Activated T-cell treated with anti-CD3 and anti-CD28 coated beads, Interleukin-2, amount 50 U/mL, for 72 hours (primary cell): Measurements from ENCODE around the gene L3MBTL4. TPM values are rescaled to one million over a fixed set of nuclear protein-coding genes. Genes with fewer than 3 reads are reported as not detected.

Source experiments
- ATAC-seq, 2 donors: fragments of 150-1000 bp; cut with Tn5 transposase; replicated peaks in 1 of 2; 2 replicates each; pipeline ENCODE4 v1.10.0; 2021; ENCODE audit warnings: moderate library complexity in 2 of 2, mild to moderate bottlenecking in 1 of 2
- DNase-seq, 2 donors: peaks; one replicate each; pipeline ENCODE4 v3.0.0; 2021 to 2022; ENCODE audit warnings: mixed read lengths in 1 of 2
- H3K27ac Mint-ChIP-seq: one replicate; pipeline ENCODE4 v1.8.0; 2022; ENCODE audit warnings: mild to moderate bottlenecking, moderate library complexity, mixed read lengths
- H3K27me3 Mint-ChIP-seq: one replicate; pipeline ENCODE4 v1.8.0; 2022; ENCODE audit warnings: low read depth, mixed read lengths
- H3K36me3 Mint-ChIP-seq, 2 donors: one replicate each; pipeline ENCODE4 v1.8.0; 2022; ENCODE audit warnings: mixed read lengths in 2 of 2, mild to moderate bottlenecking in 1 of 2; ENCODE audit not compliant: insufficient read depth in 2 of 2
- H3K4me1 Mint-ChIP-seq: one replicate; pipeline ENCODE4 v1.8.0; 2022; ENCODE audit warnings: low read depth, mixed read lengths
- H3K4me3 Mint-ChIP-seq, 2 donors: one replicate each; pipeline ENCODE4 v1.8.0; 2022; ENCODE audit warnings: mild to moderate bottlenecking in 2 of 2, mixed read lengths in 2 of 2, moderate library complexity in 2 of 2
- H3K9me3 Mint-ChIP-seq, 2 donors: one replicate each; pipeline ENCODE4 v1.8.0; 2022; ENCODE audit warnings: mixed read lengths in 2 of 2
- total RNA-seq, 2 donors: library from RNA; stranded (reverse); gene quantifications; one replicate each; pipeline ENCODE4 v1.2.3, GENCODE V29; 2022

Gene L3MBTL4
- total RNA-seq, 2 donors from 2014 or later = 0.07 to 0.12 TPM

- ATAC-seq (no peak), DNase-seq (no peak)
- H3K27me3 Mint-ChIP-seq = peaks cover 9% of the 10 kb centered on the region
- H3K4me1 Mint-ChIP-seq = no peaks in the 10 kb centered on the region
- no peak overlapping the region for H3K4me3 Mint-ChIP-seq
- H3K36me3 Mint-ChIP-seq = no peaks in the 10 kb centered on the region
- H3K9me3 Mint-ChIP-seq = peaks cover 0 to 2% of the 10 kb centered on the region in 2 donors
- no peak overlapping the region for H3K27ac Mint-ChIP-seq
Measured at GRCh38 chr18:6023551-6023950, 391.2 kb downstream of the L3MBTL4 start.

- no peak overlapping the region for H3K4me3 Mint-ChIP-seq
- ATAC-seq (no peak), DNase-seq (no peak)
- H3K27ac Mint-ChIP-seq = no peak overlapping the region
- no peaks in the 10 kb centered on the region for H3K36me3 Mint-ChIP-seq
- H3K9me3 Mint-ChIP-seq = peaks cover 0 to 2% of the 10 kb centered on the region in 2 donors
- no peaks in the 10 kb centered on the region for H3K4me1 Mint-ChIP-seq
- peaks cover 5% of the 10 kb centered on the region for H3K27me3 Mint-ChIP-seq
Measured at GRCh38 chr18:6022845-6023244, 391.9 kb downstream of the L3MBTL4 start.

DNA sequence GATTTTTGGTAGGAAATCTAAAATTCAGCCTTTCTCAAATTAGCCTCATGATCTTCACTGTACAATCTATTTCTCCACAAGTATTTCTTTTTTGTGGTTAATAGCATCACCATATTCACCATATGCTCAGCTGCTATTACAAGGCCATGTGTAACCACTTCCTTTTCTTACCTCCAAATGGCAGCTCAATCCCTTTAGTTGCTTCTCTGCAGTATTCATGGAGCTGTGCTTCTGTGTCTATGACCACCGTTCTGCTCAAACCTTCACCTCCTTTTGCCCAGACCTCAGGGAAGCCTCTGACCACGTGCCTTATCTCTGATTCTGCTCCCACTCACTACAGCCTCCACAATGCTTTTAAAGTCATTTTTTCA is 392.7 kb downstream of the L3MBTL4 start:
- no peak overlapping the region for H3K4me3 Mint-ChIP-seq
- H3K4me1 Mint-ChIP-seq = no peaks in the 10 kb centered on the region
- no peaks in the 10 kb centered on the region for H3K36me3 Mint-ChIP-seq
- no peak for DNase-seq
- no peak overlapping the region for H3K27ac Mint-ChIP-seq
- no peak for ATAC-seq
- no peaks in the 10 kb centered on the region for H3K27me3 Mint-ChIP-seq
- no peaks in the 10 kb centered on the region for H3K9me3 Mint-ChIP-seq

- no peak for DNase-seq
- no peaks in the 10 kb centered on the region for H3K4me1 Mint-ChIP-seq
- no peaks in the 10 kb centered on the region for H3K9me3 Mint-ChIP-seq
Measured at GRCh38 chr18:6021306-6022073, 393.2 kb downstream of the L3MBTL4 start.

GRCh38 chr18:6018671-6019070 is 396.0 kb downstream of the L3MBTL4 start:
- H3K4me1 Mint-ChIP-seq = no peaks in the 10 kb centered on the region
- H3K9me3 Mint-ChIP-seq = no peaks in the 10 kb centered on the region
- H3K27ac Mint-ChIP-seq = no peak overlapping the region
- no peaks in the 10 kb centered on the region for H3K36me3 Mint-ChIP-seq
- no peak overlapping the region for H3K4me3 Mint-ChIP-seq
- no peak for ATAC-seq
- DNase-seq = no peak
- no peaks in the 10 kb centered on the region for H3K27me3 Mint-ChIP-seq

More at GRCh38 chr18:6021306-6022073, 393.2 kb downstream of the L3MBTL4 start:
- H3K4me3 Mint-ChIP-seq = no peak overlapping the region
- H3K36me3 Mint-ChIP-seq = no peaks in the 10 kb centered on the region
- no peaks in the 10 kb centered on the region for H3K27me3 Mint-ChIP-seq
- ATAC-seq = no peak
- no peak overlapping the region for H3K27ac Mint-ChIP-seq

GRCh38 chr18:6017171-6017570 is 397.5 kb downstream of the L3MBTL4 start:
- no peak overlapping the region for H3K27ac Mint-ChIP-seq
- ATAC-seq = no peak
- H3K4me1 Mint-ChIP-seq = no peaks in the 10 kb centered on the region
- H3K9me3 Mint-ChIP-seq = no peaks in the 10 kb centered on the region
- H3K4me3 Mint-ChIP-seq = no peak overlapping the region
- no peak for DNase-seq
- no peaks in the 10 kb centered on the region for H3K36me3 Mint-ChIP-seq
- no peaks in the 10 kb centered on the region for H3K27me3 Mint-ChIP-seq

GRCh38 chr18:6015364-6015763 is 399.3 kb downstream of the L3MBTL4 start:
- DNase-seq (no peak), ATAC-seq (no peak)
- no peaks in the 10 kb centered on the region for H3K9me3 Mint-ChIP-seq
- H3K4me3 Mint-ChIP-seq = no peak overlapping the region
- H3K27me3 Mint-ChIP-seq = no peaks in the 10 kb centered on the region
- no peaks in the 10 kb centered on the region for H3K4me1 Mint-ChIP-seq
- no peak overlapping the region for H3K27ac Mint-ChIP-seq
- H3K36me3 Mint-ChIP-seq = no peaks in the 10 kb centered on the region

GRCh38 chr18:6013171-6013810 is 401.4 kb downstream of the L3MBTL4 start:
- ATAC-seq (no peak), DNase-seq (no peak)
- Mint-ChIP-seq H3K27ac (no peak overlapping the region), H3K4me1 (no peaks in the 10 kb centered on the region), H3K36me3 (no peaks in the 10 kb centered on the region), H3K4me3 (no peak overlapping the region), H3K27me3 (no peaks in the 10 kb centered on the region), H3K9me3 (no peaks in the 10 kb centered on the region)

DNA sequence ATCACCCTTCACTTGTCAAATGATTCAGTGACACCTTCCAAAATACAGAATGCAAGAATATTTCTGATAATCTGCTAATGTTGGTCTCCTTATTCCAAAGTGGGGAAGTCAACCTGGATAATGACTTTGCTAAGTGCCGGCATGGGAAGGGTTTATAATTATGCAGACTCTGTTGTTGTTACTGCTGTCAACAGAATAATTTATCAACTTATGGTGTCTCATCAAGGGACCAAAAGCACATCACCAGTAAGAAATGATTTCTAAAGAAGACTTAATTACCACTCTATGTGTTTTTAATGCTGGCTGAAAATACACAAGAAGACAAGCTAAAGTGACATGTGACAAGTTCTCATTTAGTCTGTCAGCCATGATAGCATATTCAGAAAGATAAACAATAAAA is 403.8 kb downstream of the L3MBTL4 start:
- Mint-ChIP-seq H3K4me3 (no peak overlapping the region), H3K36me3 (no peaks in the 10 kb centered on the region), H3K4me1 (no peaks in the 10 kb centered on the region), H3K27ac (no peak overlapping the region), H3K9me3 (no peaks in the 10 kb centered on the region), H3K27me3 (no peaks in the 10 kb centered on the region)
- DNase-seq (no peak), ATAC-seq (no peak)

GRCh38 chr18:6010284-6010683 is 404.4 kb downstream of the L3MBTL4 start:
- ATAC-seq = no peak
- H3K4me3 Mint-ChIP-seq = no peak overlapping the region

GRCh38 chr18:6009756-6010155 is 405.0 kb downstream of the L3MBTL4 start:
- H3K27me3 Mint-ChIP-seq = no peaks in the 10 kb centered on the region
- no peak overlapping the region for H3K27ac Mint-ChIP-seq
- H3K4me1 Mint-ChIP-seq = peaks cover 4% of the 10 kb centered on the region
- H3K4me3 Mint-ChIP-seq = no peak overlapping the region
- ATAC-seq (no peak), DNase-seq (no peak)
- H3K36me3 Mint-ChIP-seq = no peaks in the 10 kb centered on the region
- H3K9me3 Mint-ChIP-seq = peaks cover 0 to 2% of the 10 kb centered on the region in 2 donors

More at GRCh38 chr18:6010284-6010683, 404.4 kb downstream of the L3MBTL4 start:
- Mint-ChIP-seq H3K9me3 (peaks cover 0 to 1% of the 10 kb centered on the region in 2 donors), H3K4me1 (no peaks in the 10 kb centered on the region), H3K27me3 (no peaks in the 10 kb centered on the region), H3K36me3 (no peaks in the 10 kb centered on the region), H3K27ac (no peak overlapping the region)
- DNase-seq = no peak

GRCh38 chr18:6004683-6005082 is 410.0 kb downstream of the L3MBTL4 start:
- Mint-ChIP-seq H3K4me1 (peaks cover 20% of the 10 kb centered on the region), H3K36me3 (peaks cover 4 to 5% of the 10 kb centered on the region in 2 donors), H3K4me3 (peak overlapping the region; percentile 27 to 75), H3K27ac (peak overlapping the region; percentile 61), H3K9me3 (peaks cover 4 to 7% of the 10 kb centered on the region in 2 donors), H3K27me3 (peaks cover 21% of the 10 kb centered on the region)
- ATAC-seq (peak; percentile 89 to 90), DNase-seq (peak; percentile 37 to 45)

GRCh38 chr18:6004119-6004518 is 410.6 kb downstream of the L3MBTL4 start:
- Mint-ChIP-seq H3K27me3 (peaks cover 27% of the 10 kb centered on the region), H3K9me3 (peaks cover 8 to 12% of the 10 kb centered on the region in 2 donors), H3K4me3 (peak overlapping the region; percentile 27 to 75), H3K4me1 (peaks cover 20% of the 10 kb centered on the region), H3K36me3 (peaks cover 5 to 8% of the 10 kb centered on the region in 2 donors), H3K27ac (peak overlapping the region; percentile 61)
- DNase-seq (no peak), ATAC-seq (peak; percentile 79 to 87)
